ENCODE data around the gene CAPN9. TPM values are rescaled to one million over a fixed set of nuclear protein-coding genes. Genes with fewer than 3 reads are reported as not detected.

The CAPN9 gene
- polyA plus RNA-seq, 1 donor (not counting 4 experiments of a cell fraction or from before 2014, with no cell fraction given) = not detected

GRCh38 chr1:230808281-230808872 is 61.2 kb downstream of the CAPN9 start:
- TF ChIP-seq, protein P1, sequence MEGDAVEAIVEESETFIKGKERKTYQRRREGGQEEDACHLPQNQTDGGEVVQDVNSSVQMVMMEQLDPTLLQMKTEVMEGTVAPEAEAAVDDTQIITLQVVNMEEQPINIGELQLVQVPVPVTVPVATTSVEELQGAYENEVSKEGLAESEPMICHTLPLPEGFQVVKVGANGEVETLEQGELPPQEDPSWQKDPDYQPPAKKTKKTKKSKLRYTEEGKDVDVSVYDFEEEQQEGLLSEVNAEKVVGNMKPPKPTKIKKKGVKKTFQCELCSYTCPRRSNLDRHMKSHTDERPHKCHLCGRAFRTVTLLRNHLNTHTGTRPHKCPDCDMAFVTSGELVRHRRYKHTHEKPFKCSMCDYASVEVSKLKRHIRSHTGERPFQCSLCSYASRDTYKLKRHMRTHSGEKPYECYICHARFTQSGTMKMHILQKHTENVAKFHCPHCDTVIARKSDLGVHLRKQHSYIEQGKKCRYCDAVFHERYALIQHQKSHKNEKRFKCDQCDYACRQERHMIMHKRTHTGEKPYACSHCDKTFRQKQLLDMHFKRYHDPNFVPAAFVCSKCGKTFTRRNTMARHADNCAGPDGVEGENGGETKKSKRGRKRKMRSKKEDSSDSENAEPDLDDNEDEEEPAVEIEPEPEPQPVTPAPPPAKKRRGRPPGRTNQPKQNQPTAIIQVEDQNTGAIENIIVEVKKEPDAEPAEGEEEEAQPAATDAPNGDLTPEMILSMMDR (optimal IDR thresholded peaks at IDR 0.05 in 1 of 3, IDR thresholded peaks at IDR 0.05 in 1 of 3, conservative IDR thresholded peaks at IDR 0.05 in 1 of 3; ENCODE audit: extremely low read depth in 1 of 3, insufficient read depth in 2 of 3, low read length in 3 of 3) = no peak
- TF ChIP-seq EZH2 (IDR thresholded peaks at IDR 0.05; ENCODE audit: low read length) = no peak
- Histone ChIP-seq H3K27ac (ENCODE audit: control insufficient read depth, insufficient read depth, low read length) (no peak overlapping the region), H3K27me3 (ENCODE audit: control insufficient read depth, extremely low read depth, insufficient read depth, low read length) (no peaks in the 10 kb centered on the region), H3K4me3 (ENCODE audit: control insufficient read depth in 2 of 3, extremely low read depth in 1 of 3, insufficient read depth in 2 of 3, low read depth in 1 of 3, low read length in 3 of 3) (no peak overlapping the region), H3K9me1 (ENCODE audit: control insufficient read depth, extremely low read depth, insufficient read depth, low read length) (no peaks in the 10 kb centered on the region), H3K4me1 (ENCODE audit: control insufficient read depth, extremely low read depth, insufficient read depth, low read length) (no peaks in the 10 kb centered on the region), H4K20me1 (ENCODE audit: control insufficient read depth, extremely low read depth, insufficient read depth, low read length) (no peaks in the 10 kb centered on the region), H3K9ac (ENCODE audit: control insufficient read depth, extremely low read depth, insufficient read depth, low read length) (no peak overlapping the region), H3K4me2 (ENCODE audit: control insufficient read depth, extremely low read depth, insufficient read depth, low read depth, low read length) (no peak overlapping the region), H3K9me3 (ENCODE audit: control insufficient read depth, low read depth, low read length) (no peaks in the 10 kb centered on the region), H3K36me3 (ENCODE audit: control insufficient read depth in 2 of 2, extremely low read depth in 1 of 2, insufficient read depth in 2 of 2, low read length in 2 of 2) (no peaks in the 10 kb centered on the region), H3K79me2 (ENCODE audit: control insufficient read depth, insufficient read depth, low read length) (no peaks in the 10 kb centered on the region), H2AFZ (ENCODE audit: control insufficient read depth, low read length) (no peak overlapping the region)
- no peak for FAIRE-seq
- dilution Hi-C loops (cut with MboI; ENCODE audit: extremely low pct_ligation_motif_present, low sequenced_read_pairs) = no loop called here
- DNase-seq (ENCODE audit: low read depth, low spot score) = no peak

DNA sequence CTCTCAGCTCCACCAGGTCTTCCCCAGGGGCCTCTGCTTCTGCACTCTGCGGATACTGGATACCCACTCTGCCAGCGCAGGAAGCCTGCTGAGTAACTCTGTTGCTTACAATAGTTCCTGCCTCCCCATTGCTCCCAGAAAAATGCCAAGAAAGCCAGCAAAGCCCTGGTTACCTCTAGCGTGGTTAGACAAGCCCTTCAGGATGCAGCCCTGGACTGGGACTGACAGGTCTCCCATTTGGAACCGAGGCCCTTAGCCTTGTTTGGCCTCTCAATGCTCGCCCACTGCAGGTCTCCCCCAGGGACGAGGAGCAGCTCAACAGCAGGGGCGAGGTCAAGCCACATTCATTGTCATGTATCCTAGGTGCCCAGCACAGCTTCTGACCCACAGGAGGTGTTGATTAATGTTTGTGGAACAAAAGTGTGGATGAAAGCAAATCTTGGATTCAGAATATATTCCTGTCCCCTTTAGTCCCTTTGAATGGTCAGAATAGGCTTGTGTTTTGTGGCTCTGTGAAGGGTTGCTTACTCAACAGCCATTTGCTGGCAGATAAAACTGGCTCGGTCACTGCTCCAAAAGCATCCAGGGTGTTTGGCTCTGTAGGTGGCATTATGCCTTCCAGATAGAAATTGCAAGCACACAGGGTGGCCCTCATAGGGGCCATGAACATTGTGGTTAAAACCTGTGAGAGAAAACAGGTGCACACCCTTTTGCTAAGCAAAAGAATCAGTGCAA is 62.2 kb downstream of the CAPN9 start:
- Histone ChIP-seq H3K27ac (ENCODE audit: control insufficient read depth, insufficient read depth, low read length) (no peak overlapping the region), H3K27me3 (ENCODE audit: control insufficient read depth, extremely low read depth, insufficient read depth, low read length) (no peaks in the 10 kb centered on the region), H3K9me3 (ENCODE audit: control insufficient read depth, low read depth, low read length) (no peaks in the 10 kb centered on the region), H3K9ac (ENCODE audit: control insufficient read depth, extremely low read depth, insufficient read depth, low read length) (no peak overlapping the region), H3K4me3 (ENCODE audit: control insufficient read depth in 2 of 3, extremely low read depth in 1 of 3, insufficient read depth in 2 of 3, low read depth in 1 of 3, low read length in 3 of 3) (no peak overlapping the region), H3K4me1 (ENCODE audit: control insufficient read depth, extremely low read depth, insufficient read depth, low read length) (no peaks in the 10 kb centered on the region), H4K20me1 (ENCODE audit: control insufficient read depth, extremely low read depth, insufficient read depth, low read length) (no peaks in the 10 kb centered on the region), H2AFZ (ENCODE audit: control insufficient read depth, low read length) (no peak overlapping the region), H3K9me1 (ENCODE audit: control insufficient read depth, extremely low read depth, insufficient read depth, low read length) (no peaks in the 10 kb centered on the region), H3K79me2 (ENCODE audit: control insufficient read depth, insufficient read depth, low read length) (no peaks in the 10 kb centered on the region), H3K4me2 (ENCODE audit: control insufficient read depth, extremely low read depth, insufficient read depth, low read depth, low read length) (no peak overlapping the region), H3K36me3 (ENCODE audit: control insufficient read depth in 2 of 2, extremely low read depth in 1 of 2, insufficient read depth in 2 of 2, low read length in 2 of 2) (no peaks in the 10 kb centered on the region)
- TF ChIP-seq, protein P1 (optimal IDR thresholded peaks at IDR 0.05 in 1 of 3, IDR thresholded peaks at IDR 0.05 in 1 of 3, conservative IDR thresholded peaks at IDR 0.05 in 1 of 3; ENCODE audit: extremely low read depth in 1 of 3, insufficient read depth in 2 of 3, low read length in 3 of 3) = no peak
- no peak for TF ChIP-seq EZH2 (IDR thresholded peaks at IDR 0.05; ENCODE audit: low read length)
- dilution Hi-C loops (cut with MboI; ENCODE audit: extremely low pct_ligation_motif_present, low sequenced_read_pairs) = no loop called here
- DNase-seq (ENCODE audit: low read depth, low spot score) = no peak
- FAIRE-seq = no peak
